GM19324 (cell line): ENCODE measurements around the gene TRRAP.

Experiments
- ATAC-seq: cut with Tn5 transposase; IDR thresholded peaks from one replicate; pipeline ENCODE4 v1.9.1; 2021; ENCODE audit warnings: mild to moderate bottlenecking, moderate library complexity; ENCODE audit not compliant: unreplicated experiment, low FRiP score

The TRRAP gene

DNA sequence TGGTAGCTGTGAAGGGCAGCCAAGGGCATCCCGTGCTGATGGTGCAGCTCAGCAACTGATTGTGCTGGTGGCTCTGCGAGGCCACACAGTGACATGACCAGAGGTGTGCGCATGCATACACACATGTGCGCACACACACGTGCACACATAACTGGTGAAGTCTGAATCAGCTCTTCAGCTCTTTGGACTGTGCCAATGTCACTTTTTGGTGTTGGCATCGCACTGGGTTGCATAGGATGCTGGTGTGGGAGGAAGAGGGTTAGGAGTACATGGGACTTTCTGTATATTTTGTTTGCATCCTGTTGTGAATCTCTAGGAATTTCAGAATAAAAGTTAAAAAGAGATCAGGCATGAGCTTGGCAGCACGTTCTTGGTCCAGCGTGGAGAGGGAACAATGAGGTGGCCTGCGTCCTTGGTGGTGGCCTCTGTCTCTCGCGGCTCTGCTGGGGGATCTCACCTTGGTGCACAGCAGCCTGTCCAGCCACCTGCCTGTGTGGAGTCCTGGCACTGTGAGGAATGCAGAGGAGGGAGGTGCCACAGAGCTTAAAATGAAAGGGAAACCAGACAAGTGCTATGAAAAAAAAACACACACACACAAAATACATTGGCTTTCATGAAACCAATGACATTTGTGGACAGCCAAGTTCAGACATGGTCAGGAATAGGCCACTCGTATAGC lies 124.0 kb downstream of the TRRAP start:
- ATAC-seq, result no peak

DNA sequence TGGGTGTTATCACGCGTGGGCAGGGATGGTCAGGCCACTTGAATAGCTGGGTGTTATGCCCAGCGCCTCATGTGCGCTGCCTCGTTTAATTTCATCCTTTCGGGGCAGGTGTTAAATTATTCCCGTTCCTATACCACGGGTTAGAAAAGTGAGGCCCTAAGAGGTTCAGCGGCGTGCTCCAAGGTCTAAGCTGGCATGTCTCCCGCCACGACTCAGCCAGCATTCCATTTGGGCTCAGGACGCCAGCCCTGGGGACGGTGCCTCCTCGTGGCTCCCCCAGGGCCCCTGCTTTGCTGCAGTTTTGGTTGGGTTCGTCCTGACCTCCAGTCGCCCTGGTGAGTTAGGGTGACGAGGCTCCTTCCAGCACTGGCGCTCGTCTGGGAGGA lies 124.5 kb downstream of the TRRAP start:
- ATAC-seq, result no peak

DNA sequence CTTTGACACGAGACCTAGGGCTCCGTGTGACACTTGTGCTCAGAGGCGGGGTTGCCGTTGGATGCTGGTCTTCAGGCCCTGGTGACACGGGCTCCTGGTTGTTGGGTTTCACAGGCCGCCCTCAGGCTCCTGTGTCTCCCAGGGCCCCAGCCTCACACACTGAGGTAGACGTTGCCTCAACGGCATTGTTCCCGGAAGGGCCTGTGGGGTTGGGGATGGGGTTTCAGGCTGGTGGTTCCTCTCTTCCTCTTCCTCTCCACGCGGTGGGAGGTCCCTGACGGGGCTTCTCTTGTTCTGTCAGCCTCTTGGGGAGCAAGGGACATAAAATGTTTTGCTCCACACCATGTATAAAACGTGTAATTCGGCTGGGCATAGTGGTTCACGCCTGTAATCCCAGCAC lies 125.1 kb downstream of the TRRAP start:
- ATAC-seq, result no peak

DNA sequence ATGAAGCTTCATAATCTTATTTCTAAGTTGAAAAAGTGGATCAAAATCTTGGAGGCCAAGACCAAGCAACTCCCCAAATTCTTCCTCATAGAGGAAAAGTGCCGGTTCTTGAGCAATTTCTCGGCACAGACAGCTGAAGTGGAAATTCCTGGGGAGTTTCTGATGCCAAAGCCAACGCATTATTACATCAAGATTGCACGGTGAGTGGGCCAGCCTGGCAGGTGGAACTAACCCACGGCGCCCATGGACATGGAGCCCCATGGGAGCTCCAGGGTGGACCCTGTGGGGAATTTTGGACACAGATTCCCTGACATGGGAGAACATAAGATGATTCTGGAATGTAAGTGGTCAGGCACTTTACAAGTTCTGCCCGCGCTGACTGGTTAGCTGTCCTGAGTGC lies 125.9 kb downstream of the TRRAP start:
- no peak for ATAC-seq

- no peak for ATAC-seq
Measured at GRCh38 chr7:99004781-99005500, 126.6 kb downstream of the TRRAP start.

- ATAC-seq, result no peak
Measured at GRCh38 chr7:99005776-99006175, 127.4 kb downstream of the TRRAP start.

DNA sequence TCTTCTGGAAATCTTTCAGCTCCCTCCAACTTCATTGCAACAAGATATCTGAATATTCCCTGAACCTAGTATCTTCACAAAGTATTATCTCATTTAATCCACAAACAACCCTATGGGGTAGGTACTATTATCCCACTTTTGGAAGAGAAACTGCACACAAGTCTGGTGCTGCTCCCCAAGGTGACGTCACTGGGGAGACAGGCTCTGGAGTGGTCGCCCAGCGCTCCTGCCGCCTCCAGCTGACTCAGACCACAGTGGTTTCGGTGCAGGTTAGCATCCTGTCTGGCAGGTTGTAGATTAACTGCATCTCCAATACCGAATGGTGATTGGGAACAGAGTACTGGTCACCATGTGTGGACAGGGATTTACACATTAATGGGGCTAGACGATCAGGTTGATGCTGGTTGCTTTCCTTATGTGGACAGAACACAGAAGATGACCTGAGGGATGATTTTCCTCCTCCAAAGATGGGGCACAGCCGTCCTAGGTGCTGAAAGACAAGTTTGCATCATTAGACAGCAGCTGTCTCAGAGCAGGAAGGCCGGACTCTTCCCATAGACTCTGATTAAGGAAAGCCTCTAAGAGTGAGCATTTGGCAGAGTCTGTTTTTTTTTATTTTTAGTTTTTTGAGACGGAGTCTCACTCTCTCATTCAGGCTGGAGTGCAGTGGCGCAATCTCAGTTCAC lies 128.6 kb downstream of the TRRAP start:
- ATAC-seq, result no peak

GRCh38 chr7:99008181-99008631 lies 129.9 kb downstream of the TRRAP start:
- ATAC-seq, result no peak

DNA sequence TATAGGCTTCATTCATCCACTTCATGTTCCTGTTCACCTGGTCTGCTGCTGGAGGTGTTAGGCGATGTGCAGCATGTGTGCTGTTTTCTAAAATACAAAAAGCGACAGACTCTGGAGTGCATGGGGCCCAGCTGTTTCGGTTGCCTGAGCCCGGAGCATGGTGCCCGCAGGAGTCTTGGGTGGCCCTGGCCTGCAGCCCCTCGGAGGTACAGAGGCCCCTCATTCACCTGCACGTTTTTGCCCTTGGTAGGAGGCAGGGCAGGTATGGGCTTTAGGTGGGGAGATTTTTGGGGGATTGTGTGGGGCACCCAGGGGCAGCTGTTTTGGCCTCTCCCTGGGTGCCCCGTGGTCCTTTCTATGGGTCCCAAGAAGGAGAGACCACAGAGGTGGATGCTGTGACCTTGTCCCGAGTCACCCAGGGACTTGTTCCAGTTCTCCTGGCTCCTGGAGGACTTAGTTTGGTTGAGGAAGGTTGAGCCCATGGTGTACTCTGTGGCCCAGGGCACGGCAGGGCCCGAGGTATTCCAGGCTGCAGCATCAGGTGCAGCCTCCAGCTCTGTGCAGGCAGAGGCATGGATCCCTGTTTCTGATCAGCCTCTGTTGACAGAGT lies 130.7 kb downstream of the TRRAP start:
- ATAC-seq, result no peak

GRCh38 chr7:99010281-99010680 lies 131.9 kb downstream of the TRRAP start:
- ATAC-seq, result no peak

GRCh38 chr7:99011341-99011705 lies 133.0 kb downstream of the TRRAP start:
- no peak for ATAC-seq

GRCh38 chr7:99011706-99012404 lies 133.5 kb downstream of the TRRAP start:
- ATAC-seq, result no peak

GRCh38 chr7:99012722-99013121 lies 134.4 kb downstream of the TRRAP start:
- no peak for ATAC-seq

DNA sequence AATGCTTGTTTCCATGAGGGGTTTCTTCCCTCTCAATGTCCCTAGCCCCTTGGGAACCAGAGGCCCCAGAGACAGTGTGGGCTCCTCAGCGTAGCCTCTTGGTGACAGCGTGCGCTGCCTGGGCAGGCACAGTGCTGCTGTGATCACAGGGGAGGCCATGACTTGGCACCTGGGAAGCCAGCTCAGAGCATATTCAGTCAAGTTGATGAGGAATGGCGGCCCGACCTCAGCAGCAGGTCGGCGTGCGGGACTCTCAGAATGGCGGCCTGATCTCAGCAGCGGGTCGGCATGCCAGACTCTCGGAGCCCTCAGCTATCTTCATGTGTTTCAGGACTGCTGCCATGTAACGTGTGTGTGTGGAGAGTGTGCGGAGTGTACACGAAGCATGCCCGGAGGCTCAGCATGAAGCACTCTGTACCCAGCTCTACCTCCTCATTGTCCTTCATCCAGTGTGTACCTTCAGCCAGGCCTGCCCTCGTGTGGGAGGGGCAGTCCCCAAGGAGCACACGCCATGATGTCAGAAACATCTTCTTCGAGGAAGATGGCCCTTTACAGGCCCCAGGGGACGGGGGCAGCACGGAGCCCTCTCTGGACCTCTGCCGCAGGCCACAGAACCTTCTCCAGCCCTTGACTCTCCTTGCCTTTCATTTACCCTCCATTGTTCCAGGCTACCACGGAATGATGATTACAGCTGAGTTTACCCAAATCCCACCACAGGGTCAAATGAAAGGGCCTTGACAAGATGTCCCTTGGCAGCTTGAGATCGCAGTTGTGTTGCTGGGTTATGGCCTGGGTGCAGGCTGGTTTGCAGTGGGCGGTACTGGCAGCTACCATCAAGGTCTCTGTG lies 135.2 kb downstream of the TRRAP start:
- ATAC-seq, result no peak

- ATAC-seq, result no peak
Measured at GRCh38 chr7:99014113-99014985, 136.0 kb downstream of the TRRAP start.

DNA sequence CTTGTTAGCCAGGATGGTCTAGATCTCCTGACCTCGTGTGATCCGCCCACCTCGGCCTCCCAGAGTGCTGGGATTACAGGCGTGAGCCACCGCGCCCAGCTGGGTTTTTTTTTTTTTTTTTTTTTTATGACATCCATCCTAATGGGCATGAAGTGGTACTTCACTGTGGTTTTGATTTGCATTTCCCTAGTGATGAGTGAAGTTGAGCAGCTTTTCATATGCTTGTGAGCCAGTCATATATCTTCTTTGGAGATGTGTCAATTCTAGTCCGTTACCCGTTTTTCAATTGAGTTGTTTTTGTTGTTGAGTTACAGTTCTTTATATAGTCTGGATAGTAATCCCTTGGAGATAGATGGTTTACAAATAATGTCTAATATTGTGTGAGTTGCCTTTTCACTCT lies 137.9 kb downstream of the TRRAP start:
- ATAC-seq, result no peak

- no peak for ATAC-seq
Measured at GRCh38 chr7:99019523-99020412, 141.4 kb downstream of the TRRAP start.

DNA sequence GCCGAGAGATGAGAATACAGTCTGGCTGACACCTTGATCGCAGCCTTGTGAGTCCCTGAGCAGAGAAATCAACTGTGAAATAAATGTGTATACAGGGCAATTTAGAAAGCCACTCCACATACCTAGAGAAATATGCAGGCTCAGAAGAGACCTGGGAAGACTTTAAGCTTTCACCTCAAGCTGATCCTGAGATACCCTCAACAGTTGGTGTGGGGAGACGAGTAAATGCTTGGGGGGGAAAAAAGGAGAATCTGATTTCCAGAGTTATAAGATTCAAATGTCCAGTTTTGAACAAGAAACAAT lies 142.0 kb downstream of the TRRAP start:
- no peak for ATAC-seq
